HG03378 (cell line): ENCODE measurements around the gene SRPRA.
"Not testable (repeated sequence)": the region's sequence is repeated elsewhere in the genome, so short reads cannot be mapped to it uniquely, and the experiment has no call there.

Source experiments
- ATAC-seq: cut with Tn5 transposase; IDR thresholded peaks from one replicate; pipeline ENCODE4 v1.9.1; 2021; ENCODE audit warnings: mild to moderate bottlenecking, moderate library complexity; ENCODE audit not compliant: unreplicated experiment

The SRPRA gene

GRCh38 chr11:126268708-126269579 is at the start of gene SRPRA, which contains the start of gene FOXRED1:
SRPRA (minus strand) TSS chr11:126268895; CDS start chr11:126268804, 91 bp downstream.
FOXRED1 (plus strand) TSS chr11:126269154; CDS start chr11:126269207, 53 bp downstream.
- ATAC-seq = peak; percentile 94

GRCh38 chr11:126317756-126318573 is 49.3 kb upstream of the SRPRA start:
- ATAC-seq = peak; percentile 9

GRCh38 chr11:126317432-126317755 is 48.7 kb upstream of the SRPRA start:
- ATAC-seq = no peak

- ATAC-seq = no peak
These were observed 45.1 kb upstream of the SRPRA start for GRCh38 chr11:126313826-126314225.

GRCh38 chr11:126312961-126313360 is 44.3 kb upstream of the SRPRA start:
- ATAC-seq = no peak

GRCh38 chr11:126311401-126312291 is 43.0 kb upstream of the SRPRA start:
- ATAC-seq = peak; percentile 54

- no peak for ATAC-seq
These were observed 42.3 kb upstream of the SRPRA start for GRCh38 chr11:126310992-126311310.

- ATAC-seq = peak; percentile 40
These were observed 41.7 kb upstream of the SRPRA start for GRCh38 chr11:126310200-126310991.

- not testable (repeated sequence) for ATAC-seq
These were observed 40.1 kb upstream of the SRPRA start for GRCh38 chr11:126308771-126309170.

GRCh38 chr11:126308271-126308671 is 39.6 kb upstream of the SRPRA start:
- ATAC-seq = no peak

- ATAC-seq = no peak
These were observed 39.0 kb upstream of the SRPRA start for GRCh38 chr11:126307706-126308105.

- ATAC-seq = peak; percentile 55
These were observed 37.0 kb upstream of the SRPRA start for GRCh38 chr11:126305699-126306098.

GRCh38 chr11:126304457-126305075 is 35.9 kb upstream of the SRPRA start:
- ATAC-seq = peak; percentile 39

GRCh38 chr11:126303623-126304456 is 35.1 kb upstream of the SRPRA start, which contains the start of gene DCPS:
DCPS (plus strand) TSS chr11:126304060; CDS start chr11:126304081, 21 bp downstream.
- peak; percentile 73 for ATAC-seq

GRCh38 chr11:126297004-126297403 is 28.3 kb upstream of the SRPRA start:
- ATAC-seq = no peak

GRCh38 chr11:126293726-126294125 is 25.0 kb upstream of the SRPRA start:
- ATAC-seq = no peak

- no peak for ATAC-seq
These were observed 22.2 kb upstream of the SRPRA start for GRCh38 chr11:126290887-126291286.

- ATAC-seq = no peak
These were observed 19.5 kb upstream of the SRPRA start for GRCh38 chr11:126288237-126288636.

GRCh38 chr11:126284829-126285228 is 16.1 kb upstream of the SRPRA start:
- peak; percentile 79 for ATAC-seq
